B cell (primary cell): ENCODE measurements around the gene MT1X. TPM values are rescaled to one million over a fixed set of nuclear protein-coding genes. Genes with fewer than 3 reads are reported as not detected.

Source experiments
- ATAC-seq: fragments of 200-7000 bp; cut with Tn5 transposase; one replicate; pipeline ENCODE4 v1.10.0; 2021; ENCODE audit warnings: low read depth, mild to moderate bottlenecking, moderate number of reproducible peaks, moderate library complexity
- CTCF ChIA-PET: fragments of 350-600 bp; sonication (Branson Sonifier 250); formaldehyde crosslinking; loops from one replicate; lab custom pipeline; 2021; ENCODE audit warnings: antibody characterized with exemption, inconsistent platforms; lab: Charles Lee
- POLR2A ChIA-PET: fragments of 350-600 bp; sonication (Branson Sonifier 250); formaldehyde crosslinking; loops from one replicate; lab custom pipeline; 2021; ENCODE audit warnings: antibody characterized with exemption; lab: Charles Lee
- DNase-seq: peaks from one replicate; pipeline ENCODE4 v3.0.0; 2013
- H2AFZ ChIP-seq: 2 replicates; pipeline ENCODE4 v1.6.1; 2012; ENCODE audit warnings: mild to moderate bottlenecking, low read depth, low read length; ENCODE audit not compliant: insufficient read depth, poor library complexity, severe bottlenecking
- H3K27ac ChIP-seq, 2 donors: 1 replicate in 1 of 2; 2 replicates in 1 of 2; pipeline ENCODE4 v1.5.1; 2012 to 2013; ENCODE audit warnings: low read length in 2 of 2, mild to moderate bottlenecking in 2 of 2, moderate library complexity in 1 of 2
- H3K27me3 ChIP-seq, 4 experiments: fragments of 200-600 bp in 1 of 4; sonication (generic) in 1 of 4; replicated peaks in 1 of 4; 1 replicate in 2 of 4; 2 replicates in 2 of 4; pipeline versions ENCODE4 v1.6.1 to v1.7.0; 2013 to 2016; ENCODE audit warnings: low read length in 3 of 4, mild to moderate bottlenecking in 2 of 4, mixed read lengths in 1 of 4, moderate library complexity in 1 of 4; ENCODE audit not compliant: insufficient read depth in 4 of 4, control insufficient read depth in 3 of 4; ENCODE audit errors: control extremely low read depth in 1 of 4
- H3K36me3 ChIP-seq, 2 experiments: replicated peaks in 1 of 2; 1 replicate in 1 of 2; 2 replicates in 1 of 2; pipeline versions ENCODE4 v1.6.1 to v1.7.1; 2013; ENCODE audit warnings: low read length in 1 of 2; ENCODE audit not compliant: insufficient read depth in 2 of 2, control insufficient read depth in 1 of 2; ENCODE audit errors: control extremely low read depth in 1 of 2, extremely low read depth in 1 of 2
- H3K4me1 ChIP-seq, 2 donors: fragments of 200-600 bp in 1 of 2; sonication (generic) in 1 of 2; 1 replicate in 1 of 2; 2 replicates in 1 of 2; pipeline versions ENCODE4 v1.5.1 to v1.6.1; 2013 to 2017; ENCODE audit warnings: low read length in 2 of 2; ENCODE audit not compliant: control insufficient read depth in 2 of 2, insufficient read depth in 2 of 2
- H3K4me2 ChIP-seq: replicated peaks from 2 replicates; pipeline ENCODE3; 2012; ENCODE audit warnings: mild to moderate bottlenecking, low read depth, low read length; ENCODE audit not compliant: poor library complexity, severe bottlenecking
- H3K4me3 ChIP-seq, 5 experiments: fragments of 200-600 bp in 1 of 5; sonication (generic) in 1 of 5; 1 replicate in 3 of 5; 2 replicates in 2 of 5; pipeline versions ENCODE4 v1.5.1 to v1.7.0; 2011 to 2016; ENCODE audit warnings: low read length in 4 of 5, mild to moderate bottlenecking in 4 of 5, low read depth in 2 of 5, control low read depth in 1 of 5, moderate library complexity in 1 of 5; ENCODE audit not compliant: insufficient read depth in 1 of 5; ENCODE audit errors: control extremely low read depth in 1 of 5, extremely low read depth in 1 of 5
- H3K79me2 ChIP-seq: fragments of 200-600 bp; sonication (generic); one replicate; pipeline ENCODE4 v1.6.0; 2016; ENCODE audit warnings: low read length; ENCODE audit not compliant: control insufficient read depth, insufficient read depth
- H3K9ac ChIP-seq: fragments of 200-600 bp; sonication (generic); 2 replicates; pipeline ENCODE4 v1.6.1; 2017; ENCODE audit warnings: mild to moderate bottlenecking, low read length, moderate library complexity
- H3K9me3 ChIP-seq, 3 donors: one replicate each; pipeline versions ENCODE4 v1.6.1 to v1.7.1; 2013; ENCODE audit warnings: low read length in 2 of 3; ENCODE audit not compliant: control insufficient read depth in 2 of 3, insufficient read depth in 1 of 3; ENCODE audit errors: control extremely low read depth in 1 of 3
- H4K20me1 ChIP-seq: 2 replicates; pipeline ENCODE4 v1.6.0; 2012; ENCODE audit warnings: mild to moderate bottlenecking, low read length; ENCODE audit not compliant: insufficient read depth, control insufficient read depth, poor library complexity, severe bottlenecking
- H3K27ac Mint-ChIP-seq: one replicate; pipeline ENCODE4 v1.8.0; 2021; ENCODE audit warnings: mixed read lengths
- H3K27me3 Mint-ChIP-seq: one replicate; pipeline ENCODE4 v1.8.0; 2021; ENCODE audit warnings: mixed read lengths
- H3K4me1 Mint-ChIP-seq: one replicate; pipeline ENCODE4 v1.8.0; 2021; ENCODE audit warnings: mixed read lengths
- H3K4me3 Mint-ChIP-seq: one replicate; pipeline ENCODE4 v1.8.0; 2021; ENCODE audit warnings: mixed read lengths
- H3K9me3 Mint-ChIP-seq: one replicate; pipeline ENCODE4 v1.8.0; 2022; ENCODE audit warnings: mixed read lengths; ENCODE audit not compliant: insufficient read depth
- CTCF ChIP-seq: fragments of 200-600 bp; IDR thresholded peaks from one replicate; pipeline ENCODE4 v1.8.0; 2022; ENCODE audit warnings: antibody characterized with exemption, mild to moderate bottlenecking
- EZH2 ChIP-seq: IDR thresholded peaks from 2 replicates; pipeline ENCODE4 v1.6.1; 2012; ENCODE audit warnings: borderline replicate concordance, low read depth, mild to moderate bottlenecking, moderate library complexity, low read length; ENCODE audit not compliant: insufficient read depth, poor library complexity, severe bottlenecking
- WGBS: methylation state at CpG from one replicate; pipeline ENCODE4 v1.1.5; 2013; ENCODE audit warnings: missing lambda C conversion rate; ENCODE audit not compliant: insufficient coverage; 5-methylcytosine and 5-hydroxymethylcytosine counted together
- intact Hi-C: fragments of 100-400 bp; cut with micrococcal nuclease; formaldehyde crosslinking; loops from one replicate; pipeline ENCODE4 v1.10.0; 2022
- polyA plus RNA-seq: library from polyadenylated mRNA; depleted of rRNA; stranded (reverse); fragments of >200 nt; gene quantifications from 2 replicates; pipeline ENCODE4 v1.2.3, GENCODE V29; 2012
- total RNA-seq, 2 donors: library from RNA; stranded (reverse); fragments of 120-200 nt in 1 of 2; gene quantifications; 1 replicate in 1 of 2; 2 replicates in 1 of 2; pipeline versions ENCODE4 v1.2.3 to v1.2.4, GENCODE V29; 2013 to 2022

MT1X gene
- total and polyA plus RNA-seq, 2 donors (not counting 1 experiment from before 2014, with no cell fraction given), result 9.1 to 17.2 TPM

- TF ChIP-seq CTCF (no peak), EZH2 (no peak)
- Histone ChIP-seq H3K9me3 (peaks cover 0 to 7% (median 0%) of the 10 kb centered on the region in 3 donors), H3K27ac (no peak overlapping the region), H3K4me1 (peaks cover 14 to 15% of the 10 kb centered on the region in 2 donors), H3K27me3 (peaks cover 0 to 9% (median 3%) of the 10 kb centered on the region in 4 experiments), H3K9ac (no peak overlapping the region), H3K79me2 (no peaks in the 10 kb centered on the region), H2AFZ (no peak overlapping the region), H3K4me3 (no peak overlapping the region), H4K20me1 (no peaks in the 10 kb centered on the region), H3K36me3 (no peaks in the 10 kb centered on the region), H3K4me2 (no peak overlapping the region)
- 81% methylated on average over 3 of the region's 4 CpGs for WGBS
- H3K27me3 Mint-ChIP-seq, result peaks cover 14% of the 10 kb centered on the region
- peaks cover 21% of the 10 kb centered on the region for H3K4me1 Mint-ChIP-seq
- no peak overlapping the region for H3K27ac Mint-ChIP-seq
- H3K4me3 Mint-ChIP-seq, result no peak overlapping the region
- DNase-seq (no peak), ATAC-seq (no peak)
- ChIA-PET CTCF (no interaction called here), POLR2A (interaction anchor here (1.2 kb wide), 1 partner anchor 28 kb away, joined by 4 read pairs; no protein-coding TSS in a partner anchor)
- intact Hi-C loops, result loop anchor here (10.0 kb wide), 1 partner anchor 50 kb away; the partner anchor contains the start of genes MT1A and MT1M
- peaks cover 2% of the 10 kb centered on the region for H3K9me3 Mint-ChIP-seq
Observed at GRCh38 chr16:56684926-56685590, 2.8 kb downstream of the MT1X start.

- Histone ChIP-seq H2AFZ (no peak overlapping the region), H3K9ac (no peak overlapping the region), H3K9me3 (peaks cover 0 to 12% (median 0%) of the 10 kb centered on the region in 3 donors), H3K4me1 (peaks cover 11 to 12% of the 10 kb centered on the region in 2 donors), H3K79me2 (no peaks in the 10 kb centered on the region), H4K20me1 (no peaks in the 10 kb centered on the region), H3K4me3 (no peak overlapping the region), H3K36me3 (no peaks in the 10 kb centered on the region), H3K27me3 (peaks cover 0 to 9% (median 3%) of the 10 kb centered on the region in 4 experiments), H3K27ac (no peak overlapping the region), H3K4me2 (no peak overlapping the region)
- peaks cover 19% of the 10 kb centered on the region for H3K27me3 Mint-ChIP-seq
- peaks cover 16% of the 10 kb centered on the region for H3K4me1 Mint-ChIP-seq
- 79% methylated on average over 4 of the region's 7 CpGs for whole genome bisulfite sequencing
- no peak for DNase-seq
- intact Hi-C loops, result loop anchor here (10.0 kb wide), 1 partner anchor 52 kb away; the partner anchor contains the start of genes MT1A and MT1M
- TF ChIP-seq EZH2 (no peak), CTCF (no peak)
- ChIA-PET POLR2A (no interaction called here), CTCF (no interaction called here)
- H3K27ac Mint-ChIP-seq, result no peak overlapping the region
- peaks cover 2% of the 10 kb centered on the region for H3K9me3 Mint-ChIP-seq
- no peak for ATAC-seq
- no peak overlapping the region for H3K4me3 Mint-ChIP-seq
Observed at GRCh38 chr16:56686758-56687157, 4.5 kb downstream of the MT1X start.
